ENCODE measurements around the gene SMARCA2.

SMARCA2 gene

GRCh38 chr9:2215921-2216441, 200.8 kb downstream of the SMARCA2 start:
- DNase-seq (ENCODE audit: low spot score) = no peak

GRCh38 chr9:2216591-2216990, 201.4 kb downstream of the SMARCA2 start:
- DNase-seq (ENCODE audit: low spot score) = no peak

GRCh38 chr9:2217540-2217939, 202.4 kb downstream of the SMARCA2 start:
- DNase-seq (ENCODE audit: low spot score) = no peak

- DNase-seq (ENCODE audit: low spot score) = no peak
These were observed 204.9 kb downstream of the SMARCA2 start for GRCh38 chr9:2220036-2220435.

- DNase-seq (ENCODE audit: low spot score) = no peak
These were observed 212.2 kb downstream of the SMARCA2 start for GRCh38 chr9:2227144-2227867.

- peak; percentile 63 for DNase-seq (ENCODE audit: low spot score)
These were observed 213.0 kb downstream of the SMARCA2 start for GRCh38 chr9:2228132-2228531.

- no peak for DNase-seq (ENCODE audit: low spot score)
These were observed 213.5 kb downstream of the SMARCA2 start for GRCh38 chr9:2228641-2229040.

- DNase-seq (ENCODE audit: low spot score) = no peak
These were observed 214.1 kb downstream of the SMARCA2 start for GRCh38 chr9:2229109-2229721.

- DNase-seq (ENCODE audit: low spot score) = no peak
These were observed 215.2 kb downstream of the SMARCA2 start for GRCh38 chr9:2230362-2230761.

GRCh38 chr9:2231101-2231500, 216.0 kb downstream of the SMARCA2 start:
- no peak for DNase-seq (ENCODE audit: low spot score)

GRCh38 chr9:2231829-2232228, 216.7 kb downstream of the SMARCA2 start:
- no peak for DNase-seq (ENCODE audit: low spot score)

- no peak for DNase-seq (ENCODE audit: low spot score)
These were observed 218.1 kb downstream of the SMARCA2 start for GRCh38 chr9:2233274-2233673.

GRCh38 chr9:2234371-2234893, 219.3 kb downstream of the SMARCA2 start:
- DNase-seq (ENCODE audit: low spot score) = peak; percentile 48

GRCh38 chr9:2235623-2236022, 220.5 kb downstream of the SMARCA2 start:
- no peak for DNase-seq (ENCODE audit: low spot score)

GRCh38 chr9:2236850-2237249, 221.7 kb downstream of the SMARCA2 start:
- DNase-seq (ENCODE audit: low spot score) = no peak

- peak; percentile 57 for DNase-seq (ENCODE audit: low spot score)
These were observed 226.3 kb downstream of the SMARCA2 start for GRCh38 chr9:2241461-2241835.

- DNase-seq (ENCODE audit: low spot score) = peak; percentile 92
These were observed 226.9 kb downstream of the SMARCA2 start for GRCh38 chr9:2241836-2242741.

GRCh38 chr9:2242831-2243330, 227.7 kb downstream of the SMARCA2 start:
- DNase-seq (ENCODE audit: low spot score) = no peak
